Measurements from ENCODE around the gene BCL11B.

The BCL11B gene

GRCh38 chr14:99208318-99208717 is 63.7 kb downstream of the BCL11B start:
- DNase-seq (ENCODE audit: insufficient read length, low spot score) (no peak), FAIRE-seq (no peak)
- TF ChIP-seq CTCF (IDR thresholded peaks at IDR 0.05; ENCODE audit: insufficient read depth, missing control alignments): no peak

GRCh38 chr14:99207456-99207855 is 64.5 kb downstream of the BCL11B start:
- FAIRE-seq: no peak
- no peak for TF ChIP-seq CTCF (IDR thresholded peaks at IDR 0.05; ENCODE audit: insufficient read depth, missing control alignments)

GRCh38 chr14:99206090-99206489 is 65.9 kb downstream of the BCL11B start:
- TF ChIP-seq CTCF (IDR thresholded peaks at IDR 0.05; ENCODE audit: insufficient read depth, missing control alignments): no peak
- DNase-seq (ENCODE audit: insufficient read length, low spot score): no peak
- no peak for FAIRE-seq

More at GRCh38 chr14:99207456-99207855, 64.5 kb downstream of the BCL11B start:
- DNase-seq (ENCODE audit: insufficient read length, low spot score): no peak

- TF ChIP-seq CTCF (IDR thresholded peaks at IDR 0.05; ENCODE audit: insufficient read depth, missing control alignments): no peak
- no peak for DNase-seq (ENCODE audit: insufficient read length, low spot score)
- no peak for FAIRE-seq
Measured at GRCh38 chr14:99205086-99205688, 66.8 kb downstream of the BCL11B start.

- no peak for TF ChIP-seq CTCF (IDR thresholded peaks at IDR 0.05; ENCODE audit: insufficient read depth, missing control alignments)
- DNase-seq (ENCODE audit: insufficient read length, low spot score): no peak
- no peak for FAIRE-seq
Measured at GRCh38 chr14:99203801-99204200, 68.2 kb downstream of the BCL11B start.

- no peak for TF ChIP-seq CTCF (IDR thresholded peaks at IDR 0.05; ENCODE audit: insufficient read depth, missing control alignments)
- no peak for FAIRE-seq
- DNase-seq (ENCODE audit: insufficient read length, low spot score): no peak
Measured at GRCh38 chr14:99203080-99203479, 68.9 kb downstream of the BCL11B start.

GRCh38 chr14:99202516-99202915 is 69.5 kb downstream of the BCL11B start:
- no peak for TF ChIP-seq CTCF (IDR thresholded peaks at IDR 0.05; ENCODE audit: insufficient read depth, missing control alignments)
- FAIRE-seq (no peak), DNase-seq (ENCODE audit: insufficient read length, low spot score) (no peak)

Measured in D721Med (cell line).